ENCODE measurements around the gene DDX11.
"Not testable (repeated sequence)": the region's sequence is repeated elsewhere in the genome, so short reads cannot be mapped to it uniquely, and the experiment has no call there.

DDX11 gene

DNA sequence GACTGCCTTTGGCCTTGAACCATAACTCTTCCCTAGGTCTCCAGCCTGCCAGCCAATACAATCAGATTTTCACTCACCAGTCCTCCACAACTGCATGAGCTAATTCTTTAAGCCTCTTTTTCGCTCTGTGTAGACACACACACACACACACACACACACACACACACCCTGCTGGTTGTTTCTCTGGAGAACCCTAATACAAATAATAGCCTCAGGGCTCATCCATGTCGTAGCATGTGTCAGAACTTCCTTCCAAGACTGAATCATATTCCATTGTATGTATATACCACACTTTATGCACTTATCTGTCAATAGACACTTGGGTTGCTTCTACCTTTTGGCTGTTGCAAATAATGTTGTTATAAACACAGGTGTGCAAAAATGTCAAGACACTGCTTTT is 6.0 kb upstream of the DDX11 start:
- DNase-seq: not testable (repeated sequence)

DNA sequence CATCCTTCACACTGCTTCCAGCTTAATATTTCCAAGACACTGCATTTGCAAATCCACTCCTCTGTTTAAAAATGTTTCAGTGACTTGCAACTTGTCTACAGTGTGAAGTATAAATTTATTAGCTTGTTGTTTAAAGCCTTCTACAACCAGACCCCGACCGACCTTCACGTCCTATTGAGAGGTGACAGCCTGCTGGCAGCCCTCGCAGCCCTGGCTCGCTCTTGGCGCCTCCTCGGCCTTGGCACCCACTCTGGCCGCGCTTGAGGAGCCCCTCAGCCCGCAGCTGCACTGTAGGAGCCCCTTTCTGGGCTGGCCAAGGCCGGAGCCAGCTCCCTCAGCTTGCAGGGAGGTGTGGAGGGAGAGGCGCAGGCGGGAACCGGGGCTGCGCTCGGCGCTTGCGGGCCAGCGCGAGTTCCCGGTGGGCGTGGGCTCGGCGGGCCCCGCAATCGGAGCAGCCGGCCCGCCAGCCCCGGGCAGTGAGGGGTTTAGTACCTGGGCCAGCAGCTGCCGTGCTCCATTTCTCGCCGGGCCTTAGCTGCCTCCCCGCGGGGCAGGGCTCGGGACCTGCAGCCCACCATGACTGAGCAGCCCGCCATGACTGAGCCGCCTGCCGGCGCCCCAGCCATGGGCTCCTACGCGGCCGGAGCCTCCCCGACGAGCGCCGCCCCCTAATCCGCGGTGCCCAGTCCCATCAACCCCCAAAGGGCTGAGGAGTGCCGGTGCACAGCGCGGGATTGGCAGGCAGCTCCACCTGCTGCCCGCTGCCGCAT is 2.5 kb upstream of the DDX11 start:
- not testable (repeated sequence) for DNase-seq

DNA sequence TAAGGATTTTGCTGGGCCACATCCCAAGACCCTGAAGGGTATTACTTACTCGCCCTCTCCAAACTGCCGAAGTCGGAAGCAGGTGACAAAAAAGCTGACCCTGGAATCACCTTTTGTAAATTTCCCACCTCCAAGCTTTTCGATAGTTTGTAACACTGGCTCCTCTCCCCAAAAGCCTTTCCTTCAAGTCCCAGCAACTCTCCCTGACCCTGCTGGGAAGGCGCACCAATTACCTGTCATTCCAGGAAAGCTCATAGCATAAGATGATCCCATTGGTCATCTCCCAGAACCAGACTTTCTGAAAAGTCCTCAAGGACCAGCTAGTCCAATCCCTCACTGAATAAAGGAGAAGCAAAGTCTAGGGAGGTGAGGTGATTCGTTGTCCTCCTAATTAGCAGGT is 698 bp upstream of the DDX11 start:
- not testable (repeated sequence) for DNase-seq

DNA sequence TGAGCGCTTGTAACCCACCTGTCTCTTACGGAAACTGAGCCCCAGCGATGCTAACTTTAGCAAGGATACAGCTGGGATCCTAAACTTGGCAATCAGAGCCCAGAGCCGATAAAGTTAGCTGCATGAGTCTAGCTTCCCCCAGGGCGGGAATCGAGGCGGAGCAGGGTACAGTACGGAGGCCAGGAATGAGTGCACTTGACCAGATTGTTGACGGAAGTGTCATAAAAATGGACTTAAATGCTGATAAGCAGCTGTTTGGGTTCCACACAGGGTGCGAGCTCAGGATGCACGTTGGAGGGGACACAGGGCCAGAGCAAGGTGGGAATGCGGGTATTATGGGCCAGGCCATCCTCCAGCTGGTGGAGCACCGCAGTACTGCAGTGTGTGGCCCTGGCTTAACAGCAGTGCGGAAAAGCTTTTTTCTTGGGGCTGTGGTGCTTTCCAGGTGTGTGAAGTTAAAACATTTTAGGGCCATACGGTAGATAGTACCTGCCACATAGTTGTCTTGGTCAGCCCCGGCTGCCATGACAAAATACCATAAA is 744 bp downstream of the DDX11 start:
- not testable (repeated sequence) for DNase-seq

DNA sequence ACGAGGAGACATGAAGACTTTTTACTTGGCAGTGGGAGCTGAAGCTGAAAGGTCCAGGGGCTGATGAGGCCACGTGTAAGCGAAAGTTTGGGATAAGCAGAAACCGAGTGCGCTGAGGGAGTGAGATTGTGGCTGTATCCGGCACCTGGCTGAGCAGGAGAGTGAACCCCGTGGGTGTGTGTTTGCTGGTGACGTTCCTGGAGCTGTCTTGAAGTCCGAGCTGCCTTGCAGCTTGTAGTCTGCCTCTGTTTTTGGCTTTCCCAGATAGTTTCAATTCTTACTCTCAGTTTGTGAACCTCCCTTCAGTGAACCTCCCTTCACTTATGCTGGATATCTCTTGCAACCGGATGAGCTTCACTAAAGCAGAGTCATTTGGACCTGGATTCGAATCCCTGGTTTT is 2.5 kb downstream of the DDX11 start:
- not testable (repeated sequence) for DNase-seq

DNA sequence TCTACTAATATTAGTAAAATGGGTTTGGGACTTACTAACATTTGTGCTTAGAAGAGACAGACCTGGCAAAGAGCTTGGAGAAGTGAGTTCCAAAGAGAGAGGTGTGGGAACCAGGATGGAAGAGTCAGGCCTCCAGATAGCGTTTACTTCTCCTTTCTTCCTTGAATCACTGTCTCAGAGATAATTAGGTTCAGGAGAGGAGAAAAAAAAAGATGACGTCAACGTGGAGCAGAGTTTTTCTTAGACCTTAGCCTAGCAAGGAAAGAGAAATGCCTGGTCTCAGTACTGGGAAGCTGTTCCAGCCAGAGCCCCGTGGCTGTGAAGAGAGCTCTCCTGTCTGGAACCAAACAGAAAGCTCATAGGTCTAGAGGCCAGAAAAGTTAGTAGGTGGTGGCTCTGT is 3.4 kb downstream of the DDX11 start:
- not testable (repeated sequence) for DNase-seq

DNA sequence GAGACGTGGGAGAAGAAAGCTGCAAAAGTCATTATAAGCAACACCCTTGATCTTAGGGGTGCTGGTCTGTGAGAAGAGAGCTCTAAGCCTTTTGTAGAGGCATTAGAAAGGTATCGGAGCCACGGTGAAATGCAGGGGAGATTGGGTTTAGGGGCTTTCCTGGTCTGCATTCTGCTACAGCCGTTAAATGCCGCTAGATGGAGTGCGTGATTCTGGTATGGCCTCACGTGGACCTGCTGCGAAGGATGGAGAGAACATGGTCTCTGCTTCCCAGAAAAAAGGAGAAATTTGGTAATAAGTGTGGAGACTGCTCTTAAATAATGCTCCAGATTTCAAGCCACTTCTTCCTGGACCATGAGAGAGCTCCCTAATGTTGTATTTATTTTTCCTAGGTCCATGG is 4.3 kb downstream of the DDX11 start:
- DNase-seq: not testable (repeated sequence)

DNA sequence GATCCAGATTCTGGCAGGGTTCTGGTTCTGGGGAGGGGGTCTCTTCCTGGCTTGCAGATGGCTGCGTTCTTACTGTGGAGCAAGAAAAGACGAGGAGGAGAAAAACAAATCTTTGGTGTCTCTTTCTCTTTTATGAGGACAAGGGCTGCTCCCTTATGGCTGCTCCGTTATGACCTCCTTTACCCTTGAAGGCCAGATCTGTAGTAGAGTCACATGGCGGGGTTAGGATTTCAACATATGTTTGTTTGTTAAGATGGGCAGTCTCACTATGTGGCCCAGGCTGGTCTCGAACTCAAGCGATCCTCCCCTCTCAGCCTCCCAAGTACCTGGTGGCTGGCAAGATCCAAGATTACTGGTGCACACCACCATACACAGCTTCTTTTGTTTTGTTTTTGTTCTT is 5.8 kb downstream of the DDX11 start:
- DNase-seq: not testable (repeated sequence)

DNA sequence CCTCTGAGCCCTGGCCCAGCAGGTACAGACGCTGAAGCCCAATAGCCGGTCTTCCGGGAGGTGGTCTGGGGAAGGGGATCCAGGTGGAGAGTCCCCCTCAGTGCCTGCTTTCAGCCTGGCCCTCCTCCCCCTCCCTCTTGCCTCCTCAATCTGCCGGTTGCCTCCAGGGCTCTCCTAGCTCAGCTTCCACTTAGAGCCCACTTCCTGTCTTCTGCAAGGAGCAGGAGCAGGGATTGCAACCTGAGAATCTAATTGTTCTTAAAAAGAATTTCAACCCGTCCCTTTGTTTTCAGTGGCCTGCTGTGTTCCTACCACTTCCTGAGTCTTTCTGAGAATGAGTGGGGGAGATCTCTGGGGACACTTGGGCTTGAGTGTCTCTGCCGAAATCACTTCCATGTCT is 6.6 kb downstream of the DDX11 start:
- not testable (repeated sequence) for DNase-seq

DNA sequence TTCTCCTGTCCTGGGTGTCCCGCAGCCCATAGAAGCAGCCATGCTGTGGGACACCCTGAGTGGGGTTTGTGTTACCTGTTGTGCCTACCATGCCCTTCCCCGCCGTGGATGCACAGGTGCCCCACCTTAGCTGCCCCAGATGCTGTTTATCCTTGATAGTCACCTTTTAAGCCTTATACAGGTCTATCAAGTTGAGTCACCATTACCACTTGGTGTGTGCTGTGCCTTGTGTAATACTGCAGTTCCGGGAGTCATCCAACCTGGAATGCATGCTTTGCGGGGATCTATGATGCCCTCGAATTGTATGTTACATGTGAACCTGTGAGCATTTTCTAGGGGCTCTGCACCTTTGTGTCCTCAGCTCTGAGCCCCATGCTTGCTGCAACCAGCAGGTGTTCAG is 7.6 kb downstream of the DDX11 start:
- DNase-seq: not testable (repeated sequence)

DNA sequence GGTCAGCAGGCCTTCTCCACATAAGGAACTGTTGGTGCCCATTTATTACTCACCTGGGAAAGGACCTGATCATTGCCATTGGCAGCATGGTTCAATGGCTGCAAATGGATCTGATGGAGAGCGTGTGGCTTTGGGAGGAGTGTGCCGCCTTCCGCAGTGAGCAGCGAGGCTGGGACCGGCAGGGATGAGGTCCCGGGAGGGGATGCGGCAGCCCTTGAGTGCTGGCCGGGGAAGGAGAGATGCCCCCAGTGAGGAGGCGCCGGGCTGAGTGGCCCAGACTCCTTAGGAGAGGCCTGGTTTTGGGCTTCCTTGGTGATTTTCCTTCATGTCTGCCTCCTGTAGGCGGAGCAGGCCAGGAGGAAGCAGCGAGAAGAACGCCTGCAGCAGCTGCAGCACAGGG is 10.6 kb downstream of the DDX11 start:
- not testable (repeated sequence) for DNase-seq

DNA sequence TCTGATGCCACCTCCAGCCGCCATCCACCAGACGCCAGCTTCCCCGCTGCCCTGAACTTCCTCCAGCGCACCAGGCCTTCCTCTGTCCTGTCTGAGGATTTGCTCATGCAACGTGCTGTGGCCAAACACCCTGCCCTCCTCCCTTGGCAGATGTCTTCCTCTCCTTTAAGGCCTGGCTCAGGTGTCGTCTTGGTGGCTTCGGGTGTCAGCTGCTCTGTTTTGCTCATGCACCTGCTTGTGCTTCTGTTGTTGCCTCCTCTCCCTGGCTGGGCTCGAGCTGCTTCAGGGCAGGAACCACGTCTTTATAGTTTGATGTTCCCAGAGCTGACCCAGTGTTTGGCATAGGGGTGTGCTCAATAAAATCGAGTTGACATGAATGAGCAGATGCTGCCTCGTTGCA is 12.4 kb downstream of the DDX11 start:
- not testable (repeated sequence) for DNase-seq

DNA sequence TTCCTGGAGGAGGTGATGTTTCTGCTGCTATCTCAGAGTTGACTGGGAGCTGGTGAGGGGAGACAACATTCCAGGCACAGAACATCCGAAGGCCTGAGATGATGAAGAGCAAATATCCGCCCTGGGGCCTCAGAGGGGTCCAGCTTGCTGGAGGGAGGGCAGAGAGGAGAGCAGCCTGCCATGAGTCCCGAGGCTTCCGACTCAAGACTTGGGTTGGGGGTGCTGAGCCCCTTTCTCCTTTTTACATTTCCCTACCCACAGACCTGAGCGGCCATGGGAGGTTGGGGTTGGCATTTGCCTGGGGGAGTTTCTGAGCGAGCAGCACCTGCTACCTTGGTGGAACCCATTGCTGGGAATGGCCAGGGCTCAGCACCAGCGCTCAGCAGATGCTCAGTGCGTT is 13.8 kb downstream of the DDX11 start:
- DNase-seq: not testable (repeated sequence)

DNA sequence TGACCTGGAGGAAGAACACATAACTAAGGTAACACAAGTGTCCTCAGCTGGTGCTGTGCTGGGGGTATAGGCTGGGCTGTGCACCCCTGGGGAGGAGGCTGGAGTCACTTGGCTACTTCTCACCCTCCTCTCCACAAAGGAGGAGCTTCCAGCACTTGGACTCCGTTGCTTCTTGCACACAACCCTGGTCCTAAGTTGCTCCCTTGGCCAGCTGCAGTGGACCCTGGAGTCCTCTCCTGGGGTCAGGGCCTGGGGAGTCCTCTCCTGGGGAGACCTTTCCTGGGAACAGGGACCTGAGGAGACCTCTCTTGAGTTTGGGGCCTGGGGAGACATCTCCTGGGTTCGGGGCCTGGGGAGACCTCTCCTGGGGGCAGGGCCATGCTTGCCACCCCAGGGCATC is 14.3 kb downstream of the DDX11 start:
- not testable (repeated sequence) for DNase-seq

DNA sequence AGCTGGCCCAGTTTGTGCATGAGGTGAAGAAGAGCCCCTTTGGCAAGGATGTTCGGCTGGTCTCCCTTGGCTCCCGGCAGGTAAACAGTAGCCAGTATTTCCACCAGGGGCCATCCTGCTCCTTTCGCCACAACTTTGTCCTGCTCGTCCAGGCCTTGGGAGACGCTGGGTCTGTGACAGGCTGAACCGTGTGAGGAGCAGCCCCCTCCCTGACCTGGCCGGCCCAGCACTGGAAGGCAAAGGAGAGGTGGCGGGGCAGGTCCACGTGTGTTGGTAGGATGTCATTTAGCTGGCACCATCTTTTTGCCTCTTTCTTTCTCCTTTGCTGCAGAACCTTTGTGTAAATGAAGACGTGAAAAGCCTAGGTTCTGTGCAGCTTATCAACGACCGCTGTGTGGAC is 15.4 kb downstream of the DDX11 start:
- DNase-seq: no peak

DNA sequence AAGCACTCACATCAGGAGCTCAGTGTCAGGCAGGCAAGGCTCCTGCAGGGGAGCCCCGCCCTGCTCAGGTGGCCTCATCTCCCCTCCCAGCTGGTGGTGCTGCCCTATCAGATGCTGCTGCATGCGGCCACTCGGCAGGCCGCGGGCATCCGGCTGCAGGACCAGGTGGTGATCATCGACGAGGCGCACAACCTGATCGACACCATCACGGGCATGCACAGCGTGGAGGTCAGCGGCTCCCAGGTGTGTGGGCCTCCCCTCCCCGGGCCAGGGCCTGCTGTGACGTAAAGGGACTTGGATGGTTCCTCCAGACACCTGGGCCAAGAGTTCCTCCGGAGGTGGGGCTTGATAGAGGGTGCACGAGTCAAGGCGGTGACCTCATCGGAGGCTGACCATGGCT is 18.0 kb downstream of the DDX11 start:
- DNase-seq: not testable (repeated sequence)

DNA sequence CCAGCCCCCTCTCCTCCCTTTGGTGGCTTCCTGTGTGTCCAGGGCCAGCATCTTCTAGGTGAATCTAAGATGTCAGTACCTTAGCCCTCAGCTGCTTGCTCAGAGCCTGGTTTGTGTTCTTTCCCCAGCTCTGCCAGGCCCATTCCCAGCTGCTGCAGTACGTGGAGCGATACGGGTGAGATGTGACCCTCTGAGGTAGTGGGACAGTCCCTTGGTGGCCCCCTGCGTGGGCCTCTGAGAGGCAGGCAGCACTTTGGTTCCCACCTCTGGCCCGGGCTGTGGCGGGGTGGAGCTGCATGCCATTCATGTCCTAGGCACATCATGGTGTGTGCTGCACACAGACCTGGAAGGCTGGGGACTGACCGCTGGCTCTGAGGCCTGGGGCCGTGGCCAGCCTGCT is 19.1 kb downstream of the DDX11 start:
- DNase-seq: not testable (repeated sequence)

DNA sequence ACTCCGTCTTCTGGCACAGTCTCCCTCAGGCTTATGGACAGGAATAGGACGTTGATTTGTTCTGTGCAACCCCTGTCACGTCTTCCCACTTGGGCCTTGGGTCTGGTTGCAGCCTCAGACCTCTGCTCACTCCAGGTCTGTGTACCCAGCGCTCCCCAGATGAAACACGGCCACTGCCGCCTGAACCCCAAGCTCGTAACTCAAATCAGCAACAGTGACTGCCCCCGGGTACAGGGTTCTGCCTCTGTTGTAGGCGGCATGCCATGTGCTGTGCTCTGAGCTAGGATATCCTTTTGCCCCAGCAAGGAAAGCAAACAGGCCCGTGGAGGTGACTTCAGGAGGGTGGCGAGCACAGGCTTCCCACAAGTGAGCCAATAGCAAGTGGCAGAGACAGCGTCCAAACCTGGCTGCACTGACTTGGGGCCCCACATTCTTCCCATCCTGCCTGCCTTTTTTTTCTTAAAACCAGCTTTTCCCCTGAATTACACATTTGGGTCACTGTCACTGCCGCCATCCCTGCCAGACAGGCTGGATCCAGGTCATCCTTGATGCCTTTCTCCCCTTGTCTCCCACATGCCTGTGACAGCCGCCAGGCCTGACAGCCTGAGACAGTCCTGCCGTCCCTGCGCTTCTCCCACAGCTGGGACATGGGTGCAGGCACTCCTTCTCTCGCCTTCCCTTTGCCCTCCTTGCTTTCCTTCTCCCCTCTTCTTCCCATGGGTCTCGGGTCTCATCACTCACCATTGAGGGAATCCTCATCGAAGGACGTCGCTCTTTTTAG is 21.6 kb downstream of the DDX11 start:
- not testable (repeated sequence) for DNase-seq

DNA sequence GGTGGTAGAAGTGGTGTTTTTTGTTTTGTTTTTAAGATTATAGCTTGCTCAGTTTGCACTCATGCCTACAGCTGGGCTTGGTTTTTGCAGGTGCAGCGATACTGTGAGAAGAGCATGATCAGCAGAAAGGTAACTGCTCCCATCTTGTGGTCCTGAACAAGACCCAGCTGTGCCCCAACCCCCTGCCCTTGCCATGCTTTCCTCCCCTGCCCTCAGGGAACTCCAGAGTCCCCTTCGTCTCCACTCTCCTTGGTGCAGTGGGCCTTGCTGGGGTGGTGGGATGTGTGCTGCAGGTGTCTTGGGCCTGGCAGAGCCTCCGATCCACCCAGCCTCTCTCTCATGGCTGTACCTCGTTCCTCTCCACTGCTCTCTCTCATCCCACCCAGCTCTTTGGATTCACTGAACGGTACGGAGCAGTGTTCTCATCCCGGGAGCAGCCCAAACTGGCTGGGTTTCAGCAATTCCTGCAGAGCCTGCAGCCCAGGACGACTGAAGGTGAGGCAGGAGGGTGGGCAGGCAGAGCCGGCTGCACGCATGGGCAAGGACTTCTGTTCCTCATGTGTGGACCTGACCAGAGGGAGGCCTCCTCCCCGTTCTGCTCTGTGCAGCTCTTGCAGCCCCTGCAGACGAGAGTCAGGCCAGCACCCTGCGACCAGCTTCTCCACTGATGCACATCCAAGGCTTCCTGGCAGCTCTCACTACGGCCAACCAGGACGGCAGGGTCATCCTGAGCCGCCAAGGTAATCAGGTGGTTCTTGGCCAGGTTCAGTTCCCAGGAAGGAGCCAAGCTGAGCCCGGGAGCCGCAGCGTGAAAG is 22.8 kb downstream of the DDX11 start:
- not testable (repeated sequence) for DNase-seq

DNA sequence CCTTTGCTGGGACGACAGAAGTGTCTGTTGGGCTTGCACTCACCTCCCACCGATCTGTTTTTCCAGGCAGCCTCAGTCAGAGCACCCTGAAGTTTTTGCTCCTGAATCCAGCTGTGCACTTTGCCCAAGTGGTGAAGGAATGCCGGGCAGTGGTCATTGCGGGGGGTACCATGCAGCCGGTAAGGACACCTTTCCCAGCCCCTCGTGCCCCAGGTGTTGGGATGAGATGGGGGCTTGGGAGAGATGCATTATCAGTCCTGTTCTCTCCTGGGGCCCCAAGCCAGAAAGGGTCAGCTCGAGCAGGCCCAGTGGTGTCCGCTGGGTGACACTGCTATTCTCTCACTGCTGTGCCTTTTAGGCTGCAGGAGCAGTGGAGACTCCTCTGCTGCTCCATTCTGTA is 24.2 kb downstream of the DDX11 start:
- DNase-seq: not testable (repeated sequence)

DNA sequence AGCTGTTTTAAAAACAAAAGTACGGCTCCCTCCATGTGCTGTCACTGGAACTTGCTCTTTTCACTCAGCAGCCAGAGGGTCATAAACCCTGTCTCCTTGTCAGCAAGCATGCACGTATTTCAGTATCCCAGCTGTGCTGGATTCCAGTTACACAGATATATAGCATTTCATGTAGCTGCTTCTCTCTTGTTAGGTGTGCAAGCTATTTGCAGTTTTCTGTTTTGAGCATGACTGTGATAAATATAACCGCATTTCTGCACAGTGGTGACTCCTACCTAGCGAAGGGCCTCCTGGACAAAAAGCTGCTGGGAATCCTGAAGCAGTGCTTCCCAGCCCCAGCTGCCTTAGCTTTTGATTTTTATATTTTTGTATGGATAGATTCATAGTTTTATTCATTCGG is 24.7 kb downstream of the DDX11 start:
- not testable (repeated sequence) for DNase-seq

DNA sequence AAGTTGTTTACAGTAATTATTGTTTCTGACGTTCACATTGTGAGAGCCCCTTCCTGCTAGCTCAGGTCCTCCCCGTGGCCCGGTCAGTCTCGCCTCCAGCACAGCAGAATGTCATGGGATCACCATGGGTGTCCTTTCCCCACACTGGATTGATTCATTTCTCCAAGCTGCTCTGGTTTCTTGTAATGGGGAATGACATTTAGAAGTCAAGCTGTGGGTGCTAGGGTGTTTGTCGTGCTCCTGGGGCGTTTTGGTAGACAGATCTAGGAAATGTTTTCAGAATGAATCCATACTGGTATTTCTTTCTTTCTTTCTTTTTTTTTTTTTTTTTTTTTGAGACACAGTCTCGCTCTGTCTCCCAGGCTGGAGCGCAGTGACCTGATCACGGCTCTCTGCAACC is 25.1 kb downstream of the DDX11 start:
- DNase-seq: not testable (repeated sequence)

DNA sequence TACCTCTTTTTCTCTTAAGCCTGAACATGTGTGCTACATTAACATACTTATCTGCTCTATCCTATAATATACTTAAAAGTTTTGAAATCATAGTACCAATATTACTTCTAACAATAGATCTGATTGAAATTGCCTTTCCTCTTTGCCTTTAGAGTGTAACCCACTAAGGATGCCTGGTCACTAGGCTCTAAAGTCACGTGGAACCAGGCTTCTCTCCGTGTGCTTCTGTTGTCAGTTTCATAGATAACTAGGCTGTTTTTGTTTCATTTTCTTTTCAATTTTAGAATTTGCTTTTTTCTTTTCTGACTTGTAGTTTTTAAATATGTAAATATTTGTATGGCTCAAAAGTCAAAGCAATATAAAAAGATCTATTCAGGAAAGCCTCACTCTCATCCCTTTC is 25.8 kb downstream of the DDX11 start:
- not testable (repeated sequence) for DNase-seq

Measured in fibroblast of skin of abdomen (primary cell).